T-helper 1 cell (primary cell): ENCODE measurements around the gene TYMP.
A peak's percentile ranks its signal among the peaks of the same experiment; 100 is the strongest.

Experiments
- DNase-seq, 5 donors: peaks; one replicate each; pipeline ENCODE4 v3.0.0-alpha.2; 2012 to 2020

The TYMP gene

DNA sequence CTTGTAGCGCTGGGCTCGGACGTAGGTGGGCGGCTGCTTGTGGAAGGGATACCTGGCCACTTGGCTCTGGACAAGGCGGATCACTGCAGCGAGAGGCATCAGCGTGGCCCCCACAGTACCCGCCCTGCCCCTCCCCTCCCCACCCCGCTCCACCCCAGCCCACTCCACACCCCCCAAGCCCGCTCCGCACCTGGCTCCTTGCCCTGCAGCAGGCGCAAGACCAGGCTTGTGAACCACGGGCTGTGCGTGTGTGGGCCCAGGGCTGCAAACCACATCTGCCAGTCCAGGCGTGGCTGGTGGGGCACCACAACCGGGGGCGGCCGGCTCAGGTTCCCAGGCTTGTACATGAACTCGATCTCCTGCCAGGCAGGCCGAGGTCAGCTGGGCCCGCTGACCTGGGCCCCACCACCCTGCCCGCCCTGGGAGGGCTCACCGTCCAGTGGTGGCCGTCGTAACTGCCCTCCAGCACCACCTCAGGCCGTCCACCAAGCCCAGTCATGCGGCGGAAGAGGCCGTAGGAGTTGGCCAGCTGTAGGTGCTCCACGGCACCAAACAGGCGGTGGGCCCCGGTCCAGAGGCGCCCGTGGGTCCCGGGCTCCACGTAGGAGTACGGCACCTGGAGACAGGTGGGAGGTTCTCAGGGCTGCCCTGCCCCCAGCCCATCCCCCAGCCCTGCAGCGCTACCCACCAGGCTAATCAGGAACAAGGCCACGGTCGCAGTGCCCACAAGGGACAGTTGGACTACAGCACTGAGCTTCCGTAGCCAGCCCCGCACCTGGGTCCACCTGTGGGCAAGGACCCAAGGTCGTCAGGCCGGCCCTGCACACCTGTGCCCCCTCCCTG is 25.2 kb downstream of the TYMP start:
- peak in 1 of 5 donors; percentile 12 for DNase-seq

- peak in 1 of 5 donors; percentile 22 for DNase-seq
Observed at GRCh38 chr22:50503475-50504145, 26.2 kb downstream of the TYMP start.

DNA sequence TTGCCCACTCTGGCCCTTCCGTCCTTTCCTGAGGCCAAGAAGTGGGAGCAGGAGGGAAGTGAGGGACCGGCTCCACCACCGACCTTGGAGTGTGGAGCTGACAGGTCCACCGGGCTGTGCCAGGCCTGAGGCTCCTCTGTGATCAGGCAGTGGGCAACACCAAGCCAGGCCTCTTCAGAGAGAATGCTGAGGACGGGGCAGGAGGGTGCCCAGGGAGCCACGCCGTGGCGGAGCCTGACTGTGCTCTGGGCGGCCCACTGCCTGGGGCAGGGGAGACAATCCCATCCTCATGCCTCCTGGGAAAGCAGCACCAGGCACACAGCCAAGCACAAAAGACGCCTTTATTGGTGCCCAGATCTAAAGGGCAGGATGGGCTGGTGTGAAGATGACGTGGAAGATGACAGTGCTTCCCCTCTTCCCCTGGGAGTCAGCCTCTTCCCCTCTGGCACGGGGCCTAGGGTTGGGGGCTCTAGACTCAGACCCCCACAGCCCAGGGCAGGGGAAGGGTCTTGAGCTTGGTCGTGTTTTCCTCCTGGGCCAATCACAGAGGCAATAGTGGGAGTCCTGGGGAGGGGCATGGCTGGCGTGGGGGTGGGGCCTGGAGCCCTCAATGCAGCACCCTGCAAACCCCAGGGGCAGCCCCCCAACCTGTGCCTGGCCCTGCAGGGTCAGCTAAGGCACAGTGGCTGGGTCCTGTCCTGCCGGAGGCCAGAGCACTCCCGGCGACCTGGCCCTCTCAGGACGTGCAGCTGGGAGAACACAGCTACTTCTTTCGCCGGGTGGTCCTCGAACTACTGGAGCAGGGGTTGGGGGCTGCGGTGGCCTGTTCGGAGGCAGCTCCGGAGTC is 27.0 kb downstream of the TYMP start:
- DNase-seq: no peak

- no peak for DNase-seq
Observed at GRCh38 chr22:50502096-50502495, 27.7 kb downstream of the TYMP start.

- DNase-seq: no peak
Observed at GRCh38 chr22:50500452-50500851, 29.4 kb downstream of the TYMP start.

DNA sequence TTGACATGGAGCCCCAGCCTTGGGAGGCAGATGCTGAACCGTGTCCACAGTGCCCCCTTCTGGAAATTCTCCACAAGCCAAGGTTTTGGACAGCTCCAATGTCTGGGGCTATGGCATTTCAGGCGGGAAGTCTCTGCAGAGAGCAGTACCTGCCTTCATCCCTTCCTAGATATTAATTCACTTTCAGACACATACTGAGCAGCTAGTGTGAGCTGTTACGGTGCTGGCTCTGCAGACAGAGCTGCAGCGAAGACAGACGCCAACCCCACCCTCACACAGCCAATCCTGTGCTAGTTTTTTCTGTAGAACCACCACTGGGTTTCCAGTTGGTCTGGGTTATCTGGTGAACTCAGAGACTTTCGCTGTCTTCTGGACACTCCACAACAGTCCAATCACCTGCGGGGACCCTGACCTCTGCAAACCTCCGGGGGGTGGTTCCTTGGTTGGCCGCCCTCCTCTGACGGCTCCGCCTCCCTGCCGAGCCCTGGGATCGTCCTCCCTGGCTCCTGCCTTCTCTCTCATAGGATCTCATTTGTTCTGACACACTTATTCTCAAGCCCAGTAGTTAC is 31.4 kb downstream of the TYMP start:
- peak in 4 of 5 donors; percentile 47 to 64 (median 57) for DNase-seq

- DNase-seq: no peak
Observed at GRCh38 chr22:50497093-50497492, 32.7 kb downstream of the TYMP start.

- no peak for DNase-seq
Observed at GRCh38 chr22:50490531-50491308, 39.1 kb downstream of the TYMP start.

GRCh38 chr22:50489363-50490243 is 40.2 kb downstream of the TYMP start:
- no peak for DNase-seq

DNA sequence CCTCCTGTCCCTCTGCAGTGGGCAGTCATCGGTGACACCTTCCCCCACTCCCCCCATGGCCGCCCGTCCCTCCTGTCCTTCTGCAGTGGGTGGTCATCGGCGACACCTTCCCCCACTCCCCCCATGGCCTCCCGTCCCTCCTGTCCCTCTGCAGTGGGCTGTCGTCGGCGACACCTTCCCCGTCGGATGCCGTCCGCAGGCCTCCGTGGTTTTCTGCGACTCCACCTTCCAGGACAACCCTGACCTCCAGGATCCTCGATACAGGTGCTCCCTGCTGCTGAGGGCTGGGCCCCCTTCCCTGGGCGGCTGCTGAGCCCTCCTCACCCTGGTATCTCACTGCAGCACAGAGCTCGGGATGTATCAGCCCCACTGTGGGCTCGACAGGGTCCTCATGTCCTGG is 40.9 kb downstream of the TYMP start:
- no peak for DNase-seq

- DNase-seq: peak in 1 of 5 donors; percentile 5
Observed at GRCh38 chr22:50488006-50488677, 41.7 kb downstream of the TYMP start.

- DNase-seq: no peak
Observed at GRCh38 chr22:50487290-50488005, 42.4 kb downstream of the TYMP start.

- no peak for DNase-seq
Observed at GRCh38 chr22:50486561-50487289, 43.1 kb downstream of the TYMP start, which contains the start of gene MIOX. Gene MIOX, plus strand, starts transcription at chr22:50486859. Its CDS starts 39 bp downstream, at chr22:50486898.

DNA sequence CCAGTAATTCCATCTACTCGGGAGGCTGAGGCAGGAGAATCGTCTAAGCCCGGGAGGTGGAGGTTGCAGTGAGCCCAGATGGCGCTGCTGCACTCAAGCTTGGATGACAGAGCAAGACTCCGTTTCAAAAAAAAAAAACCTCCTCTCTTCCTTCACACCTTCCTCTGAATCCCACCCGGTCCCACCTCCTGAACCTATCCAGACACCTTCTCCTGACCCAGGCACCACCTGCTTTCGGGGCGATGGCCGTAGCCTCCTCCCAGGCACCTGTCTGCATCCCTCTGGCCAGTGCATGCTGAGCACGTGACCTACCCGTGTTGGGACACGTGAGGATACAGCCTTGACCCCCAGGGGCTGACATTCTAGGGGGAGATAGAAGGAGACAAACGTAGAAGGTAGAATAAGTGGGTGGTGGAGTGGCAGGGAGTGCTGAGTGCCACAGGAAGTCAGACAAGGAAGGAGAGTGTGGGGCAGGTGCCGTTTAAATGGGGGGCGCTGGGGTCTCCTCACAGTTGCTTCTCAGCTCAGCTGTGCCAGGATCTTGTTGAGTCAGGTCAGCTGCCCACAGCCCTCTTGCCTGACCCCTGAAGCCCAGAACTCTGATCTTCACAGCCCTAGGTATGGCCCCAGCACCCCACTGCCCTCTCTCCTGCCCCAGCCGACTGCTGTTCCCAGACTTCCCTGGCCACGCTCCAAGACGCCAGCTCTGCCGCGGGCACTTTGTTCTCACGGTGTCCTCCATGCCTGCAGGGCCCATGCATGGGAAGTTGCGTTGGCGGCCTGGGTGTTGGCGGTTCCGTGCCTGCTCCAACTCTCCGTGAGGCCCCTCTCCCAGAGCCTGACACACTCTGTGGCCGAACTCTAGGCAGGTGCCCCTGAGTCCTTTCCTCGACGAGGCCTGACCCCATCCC is 44.3 kb downstream of the TYMP start:
- DNase-seq: peak in 1 of 5 donors; percentile 9

DNA sequence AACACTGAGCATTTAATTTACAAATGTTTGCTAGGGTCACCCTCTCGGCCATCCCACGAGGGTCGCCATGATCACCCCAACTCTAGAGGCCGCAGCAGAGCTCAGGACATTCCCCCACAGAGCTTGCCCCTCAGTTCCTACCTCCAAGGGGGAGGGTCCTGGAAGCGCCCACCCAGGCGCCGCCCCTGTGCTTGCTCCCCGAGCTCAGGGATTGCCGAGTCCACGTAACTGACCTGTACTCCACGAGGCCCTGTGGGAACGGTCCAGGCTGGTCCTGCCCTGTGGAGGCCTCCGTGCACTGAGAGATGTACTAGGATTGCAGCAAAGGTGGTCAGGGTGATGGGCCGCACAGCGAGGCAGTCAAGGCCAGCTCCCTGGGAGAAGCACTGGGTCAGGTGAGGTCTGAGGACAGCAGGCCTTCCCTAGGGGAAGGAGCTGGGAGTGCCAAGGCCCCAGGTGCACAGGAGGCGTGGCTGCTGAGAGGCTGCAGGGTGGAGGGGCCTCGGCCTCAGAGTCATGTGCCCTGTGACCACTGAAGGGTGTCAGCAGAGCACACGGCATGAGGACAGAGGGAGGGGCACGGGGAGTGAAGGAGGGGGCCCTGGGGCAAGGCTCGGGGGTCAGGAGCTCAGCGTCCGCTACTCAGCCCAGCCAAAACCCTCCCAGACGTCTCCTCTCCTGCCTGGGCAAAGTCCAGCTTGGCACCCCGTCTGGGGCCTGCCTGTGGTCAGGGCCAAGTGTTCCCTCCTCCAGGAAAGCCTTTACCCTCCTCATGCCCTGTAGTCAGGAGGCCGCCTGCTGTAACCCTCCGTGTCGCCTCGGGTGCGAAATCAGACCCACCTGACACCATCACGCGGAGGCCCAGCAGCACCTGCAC is 45.6 kb downstream of the TYMP start:
- DNase-seq: peak in 1 of 5 donors; percentile 9

- no peak for DNase-seq
Observed at GRCh38 chr22:50483556-50483955, 46.3 kb downstream of the TYMP start.

DNA sequence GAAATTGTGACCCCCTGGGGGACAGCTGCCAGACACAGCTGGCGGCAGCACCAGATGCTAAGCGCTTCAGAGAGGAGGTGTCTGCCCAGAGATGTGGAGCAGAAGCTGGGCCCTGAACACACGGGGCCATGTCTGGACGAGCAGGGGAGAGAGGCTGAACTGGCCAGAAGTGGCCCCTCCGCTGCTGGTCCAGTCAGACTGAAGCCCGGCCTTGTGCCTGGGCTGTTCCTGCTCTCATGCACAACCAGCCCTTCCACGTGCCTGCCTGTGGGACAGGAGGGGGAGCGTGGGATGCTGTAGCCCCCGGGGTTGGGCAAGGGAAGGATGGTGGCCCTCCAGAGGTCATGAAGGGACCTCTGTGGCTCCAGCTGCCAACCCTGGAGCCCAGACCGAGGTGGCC is 46.7 kb downstream of the TYMP start:
- no peak for DNase-seq
